HL-60/S4 treated with retinoic acid at 250 ng/mL for 4 days and 3 days (cell line): ENCODE measurements around the gene TMEM203.

Experiments used
- in situ Hi-C: fragments of 300-500 bp; cut with MboI; formaldehyde crosslinking; loops from 2 replicates; pipeline ENCODE4 v1.7.0; 2022; ENCODE audit warnings: low sequenced_read_pairs

Gene TMEM203

GRCh38 chr9:137219757-137220316, 14.4 kb upstream of the TMEM203 start:
- in situ Hi-C loops, result no loop called here

GRCh38 chr9:137218754-137219271, 13.4 kb upstream of the TMEM203 start:
- in situ Hi-C loops, result no loop called here

- in situ Hi-C loops, result no loop called here
Observed at GRCh38 chr9:137218212-137218753, 12.8 kb upstream of the TMEM203 start.

- in situ Hi-C loops, result no loop called here
Observed at GRCh38 chr9:137217276-137218211, 12.1 kb upstream of the TMEM203 start.

GRCh38 chr9:137216188-137216965, 10.9 kb upstream of the TMEM203 start:
- in situ Hi-C loops, result no loop called here

GRCh38 chr9:137215196-137215986, 9.9 kb upstream of the TMEM203 start:
- in situ Hi-C loops, result no loop called here

- in situ Hi-C loops, result no loop called here
Observed at GRCh38 chr9:137214620-137215019, 9.2 kb upstream of the TMEM203 start.

- in situ Hi-C loops, result no loop called here
Observed at GRCh38 chr9:137213160-137214060, 8.0 kb upstream of the TMEM203 start.

GRCh38 chr9:137212520-137212919, 7.1 kb upstream of the TMEM203 start:
- in situ Hi-C loops, result no loop called here

GRCh38 chr9:137211532-137211931, 6.1 kb upstream of the TMEM203 start:
- in situ Hi-C loops, result no loop called here

GRCh38 chr9:137206602-137207001, 1.2 kb upstream of the TMEM203 start:
- in situ Hi-C loops, result no loop called here

- in situ Hi-C loops, result no loop called here
Observed at GRCh38 chr9:137204731-137205125, 720 bp downstream of the TMEM203 start.

GRCh38 chr9:137202966-137203365, 2.5 kb downstream of the TMEM203 start:
- in situ Hi-C loops, result no loop called here

- in situ Hi-C loops, result no loop called here
Observed at GRCh38 chr9:137201205-137201868, 4.1 kb downstream of the TMEM203 start.

- in situ Hi-C loops, result no loop called here
Observed at GRCh38 chr9:137200311-137201204, 4.9 kb downstream of the TMEM203 start, which contains the start of gene TPRN. Gene TPRN (minus strand): TSS chr9:137200741. CDS start chr9:137200711, 30 bp downstream.

- in situ Hi-C loops, result no loop called here
Observed at GRCh38 chr9:137199411-137200121, 5.9 kb downstream of the TMEM203 start.

GRCh38 chr9:137198902-137199283, 6.6 kb downstream of the TMEM203 start:
- in situ Hi-C loops, result no loop called here
